Measurements from ENCODE around the gene SIAE.
A peak's percentile ranks its signal among the peaks of the same experiment; 100 is the strongest.
"Not testable (repeated sequence)": the region's sequence is repeated elsewhere in the genome, so short reads cannot be mapped to it uniquely, and the experiment has no call there.

SIAE gene

DNA sequence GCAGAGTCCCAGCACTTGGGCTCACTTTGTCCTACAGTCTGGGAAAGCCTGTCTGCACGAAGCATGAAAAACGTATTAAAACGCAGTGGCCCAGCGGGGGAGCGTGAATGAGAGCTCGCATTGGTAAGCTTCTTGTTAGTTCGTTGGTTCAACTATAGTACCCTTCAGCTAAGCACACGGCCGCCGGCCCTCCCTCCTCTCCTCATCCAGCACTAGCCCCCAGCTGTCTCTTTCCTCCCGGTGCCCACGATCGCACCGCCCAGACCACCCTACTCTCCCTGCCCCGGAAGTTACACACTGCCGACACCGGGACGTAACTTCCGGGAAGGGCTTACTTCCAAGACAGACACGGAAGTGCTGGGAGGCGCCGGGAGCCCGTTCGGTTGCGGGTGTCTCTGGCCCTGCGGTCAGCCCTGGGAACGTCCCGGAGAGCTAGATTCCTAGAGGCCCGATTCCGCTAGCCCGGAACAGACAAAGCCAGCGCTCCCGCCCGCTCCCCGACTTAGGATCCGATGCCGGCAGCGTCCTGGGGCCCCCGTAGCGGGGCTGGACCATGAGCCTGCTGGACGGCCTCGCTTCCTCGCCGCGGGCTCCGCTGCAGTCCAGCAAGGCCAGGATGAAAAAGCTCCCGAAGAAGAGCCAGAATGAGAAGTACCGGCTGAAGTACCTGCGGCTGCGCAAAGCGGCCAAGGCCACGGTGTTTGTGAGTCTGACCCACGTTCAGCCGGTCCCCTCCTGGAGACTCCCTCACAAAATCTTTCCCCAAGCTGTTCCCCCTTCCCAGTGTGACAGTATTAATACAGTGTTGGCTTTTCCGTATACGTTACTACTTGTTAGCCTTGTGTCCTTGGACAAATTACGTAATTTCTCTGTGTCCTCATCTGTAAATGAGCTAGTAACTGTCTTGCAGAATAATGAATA lies 50.7 kb downstream of the SIAE start, which contains the start of gene TBRG1:
Gene TBRG1, plus strand, starts transcription at position 334 of the 921 bp plus-strand sequence. Its CDS starts 220 bp downstream, at position 554.
- DNase-seq: peak; percentile 93

DNA sequence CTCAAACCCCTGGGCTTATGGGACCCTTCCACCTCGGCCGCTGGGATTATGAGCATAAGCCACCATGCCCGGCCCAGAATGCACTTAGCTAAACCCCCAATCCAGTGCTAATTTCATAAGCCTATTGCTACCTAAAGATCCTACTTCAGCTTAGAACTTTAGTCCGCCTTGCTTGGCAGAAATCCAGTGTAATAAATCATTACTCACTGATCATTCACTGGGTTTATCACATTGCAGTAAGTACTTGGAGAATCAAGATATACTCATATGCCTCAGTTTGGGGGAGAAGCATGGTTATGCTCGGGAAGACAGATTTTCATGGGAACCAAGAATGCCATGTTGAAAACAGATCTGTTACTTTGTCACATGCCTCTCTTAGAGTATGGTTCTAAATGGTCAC lies 54.7 kb downstream of the SIAE start:
- no peak for DNase-seq

DNA sequence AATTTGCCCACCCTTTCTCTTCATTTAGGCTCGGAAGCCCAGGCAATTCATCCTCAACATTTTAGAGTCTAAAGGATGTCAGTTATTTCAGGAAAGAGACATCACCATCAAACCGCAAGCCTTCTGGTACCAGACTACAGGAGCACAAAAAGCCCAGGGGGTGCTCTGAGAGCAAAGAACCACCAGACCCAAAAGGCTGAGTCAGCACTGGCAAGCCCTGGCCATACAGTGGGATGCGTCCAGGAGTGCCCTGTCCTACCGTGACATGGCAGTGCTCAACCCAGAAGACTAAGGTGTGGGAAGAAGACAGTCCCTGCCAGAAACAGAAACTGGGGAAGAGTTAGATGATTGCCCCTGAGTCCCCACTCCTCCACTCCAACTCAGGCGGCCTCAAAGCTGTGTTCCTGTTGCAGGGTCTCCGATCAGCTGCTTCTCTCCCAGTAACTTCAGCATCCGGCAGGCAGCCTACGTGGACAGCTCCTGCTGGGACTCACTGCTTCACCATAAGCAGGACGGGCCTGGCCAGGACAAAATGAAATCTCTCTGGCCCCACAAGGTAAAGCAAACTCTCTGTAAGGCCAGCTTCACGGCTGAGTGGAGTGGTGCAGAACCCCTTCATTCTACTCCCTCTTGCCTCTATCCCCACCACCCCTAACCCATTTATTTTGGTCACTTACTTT lies 60.8 kb downstream of the SIAE start:
- no peak for DNase-seq

DNA sequence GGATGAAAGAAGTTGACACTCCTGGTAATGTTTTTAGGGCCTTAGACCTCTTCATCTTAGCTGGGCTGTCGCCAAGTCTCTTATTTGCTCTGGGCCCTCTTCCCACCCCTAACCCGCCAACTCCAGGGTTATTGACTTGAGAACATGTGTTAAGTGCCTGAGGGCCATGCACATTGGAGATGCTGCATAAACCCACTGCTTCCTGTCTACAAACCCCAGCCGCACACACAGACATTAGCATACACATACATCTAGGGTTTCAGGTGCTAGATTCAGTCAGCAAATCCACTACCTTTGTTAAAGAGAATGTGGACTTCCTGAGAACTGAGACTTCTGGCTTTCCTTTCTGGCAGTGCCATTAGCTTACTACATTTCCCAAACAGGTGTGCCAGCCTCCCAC lies 61.5 kb downstream of the SIAE start:
- DNase-seq: peak; percentile 21

DNA sequence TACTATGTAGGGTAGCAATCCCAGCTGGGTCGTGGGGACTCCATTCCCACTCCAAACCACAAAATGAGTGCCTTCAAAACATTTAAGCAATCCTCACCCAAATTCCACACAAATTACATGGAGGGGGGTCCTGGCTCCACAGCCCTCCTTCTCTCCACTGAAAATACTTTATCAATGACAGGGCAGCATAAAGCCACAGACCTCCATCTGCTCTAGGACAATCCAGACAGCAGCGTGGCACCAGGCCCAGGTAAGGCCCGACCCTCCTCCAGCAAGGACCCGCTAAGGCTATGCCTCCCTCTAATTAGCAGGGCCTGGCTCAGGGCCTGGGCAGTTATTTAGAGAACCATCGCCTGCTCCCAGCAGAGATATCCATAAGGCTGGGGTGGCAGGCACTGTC lies 62.5 kb downstream of the SIAE start, which contains the start of gene PANX3:
Gene PANX3, plus strand, starts transcription at position 365 of the 400 bp plus-strand sequence. CDS start 129 bp downstream, outside the sequence.
- no peak for DNase-seq

DNA sequence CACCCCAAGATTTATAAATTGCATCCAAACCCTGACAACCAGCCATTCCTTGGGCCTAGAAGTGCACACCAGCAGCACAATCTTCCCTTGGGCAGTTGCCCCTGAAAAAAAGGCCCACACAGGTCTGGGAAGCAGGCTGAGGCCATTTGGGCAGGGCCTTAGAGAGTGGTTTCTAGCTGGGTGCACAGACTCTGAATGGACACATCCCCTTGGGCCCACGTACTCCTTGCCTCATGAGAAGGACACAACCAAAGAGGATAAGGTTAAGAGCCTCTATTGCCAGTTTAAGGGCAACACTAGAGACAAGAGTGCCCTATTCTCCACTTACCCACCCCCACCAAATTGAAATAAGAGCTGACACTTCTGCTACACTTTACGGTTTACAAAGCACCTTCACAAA lies 63.2 kb downstream of the SIAE start:
- no peak for DNase-seq

DNA sequence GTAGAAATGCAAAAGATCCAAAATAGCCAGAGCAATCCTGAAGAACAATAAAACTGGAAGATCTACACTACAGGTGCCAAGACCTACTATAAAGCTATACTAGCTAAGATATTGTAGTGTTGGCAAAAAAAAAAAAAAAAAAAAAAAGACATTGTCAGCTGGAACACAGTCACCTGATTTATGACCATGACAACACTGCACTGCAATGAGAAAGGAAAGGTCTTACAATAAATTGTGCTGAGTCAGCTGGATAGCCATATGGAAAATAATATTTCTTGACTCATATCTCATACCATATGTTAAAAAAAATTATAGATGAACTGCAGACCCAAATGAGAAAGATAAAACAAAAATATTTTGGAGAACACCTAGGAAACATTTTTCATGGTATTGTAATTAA lies 65.4 kb downstream of the SIAE start:
- peak; percentile 68 for DNase-seq

DNA sequence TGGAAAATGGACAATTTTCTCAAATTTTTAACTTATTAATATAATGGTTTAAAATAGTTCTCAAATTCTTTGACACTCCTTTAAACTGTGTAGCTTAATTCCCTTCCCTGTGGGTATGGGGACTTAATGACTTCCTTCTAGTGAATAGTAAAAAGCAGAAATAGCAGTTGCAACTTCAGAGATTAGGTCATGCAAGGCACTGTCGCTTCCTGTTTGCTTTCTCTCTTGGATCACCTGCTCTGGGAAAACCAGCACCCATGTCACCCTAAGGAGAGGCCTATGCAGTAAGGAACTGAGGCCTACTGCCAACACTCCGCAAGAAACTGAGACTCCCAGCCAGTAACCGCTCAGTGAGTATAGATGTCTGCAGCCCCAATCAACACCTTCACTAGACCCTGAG lies 67.8 kb downstream of the SIAE start:
- DNase-seq: peak; percentile 89

DNA sequence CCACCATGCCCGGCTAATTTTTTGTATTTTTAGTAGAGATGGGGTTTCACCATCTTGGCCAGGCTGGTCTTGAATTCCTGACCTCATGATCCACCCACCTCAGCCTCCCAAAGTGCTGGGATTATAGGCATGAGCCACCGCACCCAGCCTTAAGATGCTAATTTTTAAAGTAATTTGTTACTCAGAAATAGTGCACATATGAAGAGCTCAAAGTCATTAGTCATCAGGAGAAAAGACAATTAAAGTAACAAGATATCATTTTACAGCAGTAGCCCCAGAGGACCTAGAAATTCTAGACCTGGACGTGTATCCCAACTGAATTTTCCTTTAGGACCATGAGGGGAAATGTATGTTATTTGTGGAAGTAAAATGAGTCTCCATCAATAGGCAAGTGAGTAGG lies 70.8 kb downstream of the SIAE start:
- DNase-seq: not testable (repeated sequence)

DNA sequence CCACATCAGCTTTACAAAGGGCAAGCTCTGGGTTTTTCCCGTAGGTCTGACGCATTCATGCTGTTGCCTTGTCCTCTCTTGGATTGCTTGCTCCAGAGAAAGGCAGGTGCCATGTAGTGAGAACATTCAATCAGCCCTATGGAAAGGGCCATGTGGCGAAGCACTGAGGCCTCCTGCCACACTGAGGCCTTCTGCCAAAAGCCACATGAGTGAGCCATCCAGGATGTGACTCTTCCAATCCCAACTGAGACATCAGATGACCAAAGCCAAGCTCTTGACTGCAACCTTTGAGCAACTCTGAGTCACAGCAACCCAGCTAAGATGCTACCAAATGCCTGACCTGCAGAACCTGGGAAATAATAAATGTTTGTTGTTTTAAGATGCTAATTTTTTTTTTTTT lies 71.3 kb downstream of the SIAE start:
- peak; percentile 27 for DNase-seq

DNA sequence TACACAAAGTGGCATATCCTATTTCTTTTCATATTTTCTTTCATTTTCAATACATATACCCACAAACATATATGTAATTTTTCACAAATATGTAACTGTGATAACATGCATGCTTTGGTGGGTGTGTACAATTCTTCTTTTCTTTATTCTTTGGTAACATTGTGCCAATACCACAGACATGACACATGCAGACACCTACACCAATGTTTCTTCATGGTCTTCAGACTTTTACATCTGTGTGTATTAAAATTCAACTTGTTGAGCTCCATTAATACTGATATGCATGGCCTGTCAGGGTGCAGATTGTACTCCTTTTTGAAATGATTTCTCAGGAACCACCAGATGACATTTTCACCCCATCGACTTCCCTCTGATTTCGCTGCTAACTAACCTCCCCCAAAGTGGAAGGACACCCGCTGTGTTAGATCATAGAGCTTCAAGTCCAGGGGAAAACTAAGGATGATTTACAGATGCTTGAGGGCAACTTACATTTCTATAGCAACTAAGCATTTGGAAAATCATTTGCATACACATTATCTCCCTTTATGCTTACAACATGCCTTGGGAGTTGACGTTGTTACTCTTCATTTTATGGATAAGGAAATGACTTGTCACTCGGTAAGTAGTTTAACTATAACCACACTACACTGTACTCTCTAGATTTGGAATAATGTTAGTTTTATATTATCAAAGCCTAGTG lies 72.8 kb downstream of the SIAE start:
- no peak for DNase-seq

DNA sequence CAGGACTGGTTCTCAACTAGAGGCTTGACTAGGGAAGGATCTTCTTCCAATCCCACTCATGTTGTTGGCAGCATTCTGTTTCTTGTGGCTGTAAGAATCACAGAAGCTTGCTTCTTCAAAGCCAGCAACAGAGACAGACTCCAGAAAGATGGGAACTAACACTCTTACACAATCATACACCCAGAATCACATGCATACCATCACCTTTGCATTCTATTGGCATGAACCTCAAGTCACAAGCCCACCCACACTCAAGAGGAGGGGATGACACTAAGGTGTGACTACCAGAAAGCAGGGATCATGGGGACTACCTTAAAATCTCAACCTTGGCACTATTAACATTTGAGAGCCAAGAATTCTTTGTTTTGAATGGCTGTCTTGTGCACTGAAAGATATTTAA lies 75.9 kb downstream of the SIAE start:
- DNase-seq: no peak

DNA sequence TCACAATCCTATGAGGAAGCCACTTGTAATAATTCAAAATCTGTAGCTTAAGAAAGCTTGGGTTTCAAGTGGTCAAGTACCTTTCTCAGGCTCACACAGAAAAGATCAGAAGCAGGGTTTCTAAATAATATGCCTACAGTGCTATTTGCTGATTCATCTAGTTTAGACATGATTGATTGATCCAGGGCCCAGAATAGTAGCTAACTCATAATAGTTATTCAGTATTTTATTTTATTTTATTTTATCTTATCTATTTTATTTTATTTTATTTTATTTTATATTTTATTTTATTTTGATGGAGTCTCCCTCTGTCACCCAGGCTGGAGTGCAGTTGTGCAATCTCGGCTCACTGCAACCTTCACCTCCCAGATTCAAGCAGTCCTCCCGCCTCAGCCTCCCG lies 78.2 kb downstream of the SIAE start:
- no peak for DNase-seq

DNA sequence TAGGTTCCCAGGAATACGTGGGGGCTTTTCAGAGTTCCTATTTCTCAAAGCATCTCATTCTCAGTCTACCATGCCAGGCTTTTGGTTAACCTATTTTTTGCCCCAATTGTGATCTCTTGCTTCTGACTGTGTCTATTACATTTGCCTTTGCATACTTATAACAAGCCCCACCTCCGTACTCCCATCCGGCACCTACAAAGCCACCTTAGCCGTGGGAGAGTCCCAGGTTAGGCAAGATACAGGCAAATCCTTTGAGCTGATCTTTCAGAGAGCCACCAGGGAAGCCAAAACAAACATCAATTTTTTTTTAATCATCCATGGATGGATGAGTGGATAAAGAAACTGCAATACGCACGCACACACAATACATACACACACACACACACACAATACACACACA lies 80.9 kb downstream of the SIAE start:
- DNase-seq: no peak

DNA sequence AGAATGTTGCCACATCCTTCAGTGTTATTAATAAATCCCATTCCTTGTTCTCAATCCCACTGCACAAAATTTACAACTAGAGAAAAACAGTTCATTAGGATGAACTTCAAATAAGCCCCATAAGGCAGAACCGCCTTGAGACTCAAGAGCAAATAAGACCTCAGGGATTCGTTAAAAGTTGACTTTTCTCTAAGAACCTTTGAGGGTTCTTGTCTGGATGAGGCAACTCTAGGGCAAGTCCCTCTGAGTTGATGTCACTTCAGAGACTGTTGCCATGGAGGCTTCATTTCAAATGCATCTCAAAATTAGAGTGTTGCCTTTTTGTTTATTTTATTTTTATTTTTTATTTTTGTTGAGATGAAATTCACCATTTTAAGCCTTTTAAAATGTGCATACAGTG lies 82.1 kb downstream of the SIAE start:
- DNase-seq: no peak

DNA sequence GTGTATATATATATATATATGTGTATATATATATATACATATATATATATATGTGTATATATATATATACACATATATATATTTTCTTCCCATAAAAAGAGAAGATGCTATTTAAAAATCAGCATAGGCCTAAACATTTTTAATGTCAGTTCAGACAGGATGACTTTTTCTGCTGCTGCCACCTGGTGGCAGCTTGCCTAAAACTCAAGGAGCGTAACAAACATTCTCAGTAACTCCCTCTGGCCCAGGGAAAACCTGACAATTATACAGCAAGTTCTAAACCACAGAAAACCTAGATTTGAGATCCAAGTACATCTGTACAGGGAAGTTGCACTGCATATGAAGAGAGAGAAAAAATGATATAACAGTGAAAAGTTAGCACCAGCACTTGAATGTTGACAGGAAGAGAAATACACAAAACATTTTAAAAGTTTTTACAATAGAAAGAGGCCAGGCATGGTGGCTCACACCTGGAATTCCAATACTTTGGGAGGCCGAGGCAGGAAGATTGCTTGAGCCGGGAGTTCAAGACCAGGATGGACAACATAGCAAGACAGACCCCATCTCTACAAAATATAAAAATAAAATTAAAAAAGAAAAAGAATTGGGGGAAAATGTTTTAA lies 87.2 kb downstream of the SIAE start:
- peak; percentile 80 for DNase-seq

DNA sequence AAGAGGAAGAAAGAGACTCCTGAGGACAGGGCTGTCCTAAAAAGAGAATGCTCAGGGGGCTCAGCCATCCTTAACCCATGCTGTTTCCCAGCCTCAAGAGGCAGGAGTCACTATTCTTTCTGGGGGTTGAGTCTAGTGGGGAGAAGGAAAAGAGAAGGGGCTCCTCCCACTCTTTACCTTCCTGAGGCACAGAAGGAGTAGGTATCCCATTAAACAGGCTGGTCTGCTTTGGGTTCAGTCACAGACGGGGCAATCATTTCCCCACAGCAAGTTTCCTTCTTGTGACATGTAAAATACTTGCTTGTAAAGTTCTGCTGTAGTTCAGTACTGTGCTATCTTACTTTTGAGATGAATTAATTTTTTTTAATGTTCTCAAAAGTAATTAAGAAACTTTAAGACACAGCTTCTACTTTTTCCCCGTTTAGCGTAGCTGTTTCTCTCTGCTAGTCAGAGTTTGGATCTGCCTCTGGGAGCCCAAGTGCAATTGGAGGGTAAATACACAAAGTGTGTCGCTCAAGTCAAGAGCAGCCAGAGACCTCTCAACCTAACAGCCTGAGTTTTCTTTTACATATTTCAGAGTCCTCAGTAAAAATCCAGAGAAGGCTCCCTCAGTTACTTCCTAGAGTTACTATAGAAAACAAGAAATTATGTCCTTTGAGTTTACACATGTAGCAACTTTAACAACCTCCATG lies 88.7 kb downstream of the SIAE start:
- no peak for DNase-seq

DNA sequence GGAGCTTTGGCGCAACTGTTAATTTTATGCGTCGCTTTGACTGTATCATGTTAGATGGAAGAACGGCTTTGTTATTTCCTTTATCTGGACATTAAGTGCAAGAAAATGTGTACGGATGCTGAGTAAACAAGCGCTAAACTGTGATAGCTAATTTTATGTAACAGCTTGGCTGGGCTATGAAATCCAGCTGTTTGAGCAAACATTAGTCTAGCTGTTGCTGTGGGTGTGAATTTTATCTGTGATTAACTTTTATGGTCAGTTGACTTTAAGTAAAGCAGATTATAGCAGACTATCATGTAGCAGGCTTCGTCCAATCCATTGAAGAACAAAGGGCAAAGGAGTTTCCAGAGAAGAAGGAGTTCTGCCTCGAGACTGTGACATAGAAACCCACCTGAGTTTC lies 89.8 kb downstream of the SIAE start:
- no peak for DNase-seq
